Breast epithelium (tissue), 4 donors: ENCODE results near the gene AJUBA. TPM values are rescaled to one million over a fixed set of nuclear protein-coding genes. Genes with fewer than 3 reads are reported as not detected.

Source experiments
- DNase-seq, 2 donors: peaks; one replicate each; pipeline ENCODE4 v3.0.0-alpha.2; 2019; ENCODE audit warnings: low spot score in 2 of 2
- H3K27ac ChIP-seq, 2 donors: fragments of 200-600 bp; sonication (generic) in 1 of 2; one replicate each; pipeline ENCODE4 v1.5.1; 2016 to 2019; ENCODE audit warnings: mild to moderate bottlenecking in 1 of 2
- H3K27me3 ChIP-seq, 2 donors: fragments of 200-600 bp; sonication (generic) in 1 of 2; one replicate each; pipeline versions ENCODE4 v1.5.1 to v1.6.0; 2017 to 2019; ENCODE audit warnings: control low read depth in 1 of 2, mild to moderate bottlenecking in 1 of 2
- H3K36me3 ChIP-seq: fragments of 200-600 bp; one replicate; pipeline ENCODE4 v1.5.1; 2019
- H3K4me1 ChIP-seq, 2 donors: fragments of 200-600 bp; sonication (generic); one replicate each; pipeline ENCODE4 v1.5.1; 2016 to 2019; ENCODE audit warnings: control low read depth in 1 of 2
- H3K4me3 ChIP-seq, 3 donors: fragments of 200-600 bp; sonication (generic); 1 replicate in 2 of 3; 2 replicates in 1 of 3; pipeline ENCODE4 v1.5.1; 2016 to 2019; ENCODE audit warnings: mild to moderate bottlenecking in 3 of 3, moderate library complexity in 2 of 3
- H3K9me3 ChIP-seq, 2 donors: fragments of 200-600 bp; sonication (generic) in 1 of 2; one replicate each; pipeline ENCODE4 v1.5.1; 2016 to 2019; ENCODE audit warnings: control low read depth in 1 of 2
- POLR2A ChIP-seq: fragments of 450-650 bp; IDR thresholded peaks from one replicate; pipeline ENCODE4 v1.6.1; 2016; ENCODE audit warnings: antibody characterized with exemption, mild to moderate bottlenecking, moderate library complexity
- POLR2AphosphoS5 ChIP-seq, 3 donors: sonication (generic); formaldehyde crosslinking; IDR thresholded peaks; one replicate each; pipeline ENCODE4 v1.6.1; 2017; ENCODE audit warnings: antibody characterized with exemption in 3 of 3
- intact Hi-C: fragments of 100-400 bp; cut with DNase I; formaldehyde crosslinking; loops from one replicate; pipeline ENCODE4 v1.15.1; 2023; ENCODE audit warnings: low total_unique reads
- total RNA-seq, 3 donors: library from RNA; depleted of rRNA; stranded (reverse); fragments of >200 nt; gene quantifications; one replicate each; pipeline ENCODE4 v1.1.0, GENCODE V29; 2016
- TF ChIP-seq, protein P1 (sequence below), 3 donors: fragments of 450-650 bp; IDR thresholded peaks; one replicate each; pipeline ENCODE4 v1.5.1; 2016 to 2017; ENCODE audit warnings: antibody characterized with exemption in 3 of 3, mild to moderate bottlenecking in 3 of 3, moderate library complexity in 3 of 3

AJUBA gene
- total RNA-seq, 3 donors from 2014 or later = 3.2 to 24.0 (median 18.7) TPM

DNA sequence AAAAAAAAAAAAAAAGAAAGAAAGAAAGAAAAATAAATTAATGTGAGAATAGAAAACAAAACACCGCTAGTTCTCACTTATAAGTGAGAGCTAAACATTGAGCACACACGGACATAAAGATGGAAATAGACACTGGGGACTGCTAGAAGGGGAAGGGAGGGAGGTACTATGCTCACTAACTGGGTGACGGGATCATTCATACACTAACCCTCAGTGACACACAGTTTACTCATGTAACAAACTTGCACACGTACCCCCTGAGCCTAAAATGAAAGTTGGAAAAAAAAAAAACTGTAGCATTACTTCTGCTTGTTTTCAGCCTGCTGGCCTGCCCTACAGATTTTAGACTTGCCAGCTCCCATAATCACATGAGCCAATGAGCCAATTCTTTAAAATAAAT, 42.7 kb downstream of the AJUBA start:
- Histone ChIP-seq H3K4me1 (no peaks in the 10 kb centered on the region), H3K27me3 (no peaks in the 10 kb centered on the region), H3K9me3 (no peaks in the 10 kb centered on the region), H3K27ac (no peak overlapping the region), H3K36me3 (no peaks in the 10 kb centered on the region), H3K4me3 (no peak overlapping the region)
- intact Hi-C loops = loop anchor here (5.0 kb wide), 1 partner anchor 77 kb away; no protein-coding TSS in a partner anchor
- TF ChIP-seq POLR2A (no peak), POLR2AphosphoS5 (IDR thresholded peaks at IDR 0.05) (no peak)
- DNase-seq = no peak

DNA sequence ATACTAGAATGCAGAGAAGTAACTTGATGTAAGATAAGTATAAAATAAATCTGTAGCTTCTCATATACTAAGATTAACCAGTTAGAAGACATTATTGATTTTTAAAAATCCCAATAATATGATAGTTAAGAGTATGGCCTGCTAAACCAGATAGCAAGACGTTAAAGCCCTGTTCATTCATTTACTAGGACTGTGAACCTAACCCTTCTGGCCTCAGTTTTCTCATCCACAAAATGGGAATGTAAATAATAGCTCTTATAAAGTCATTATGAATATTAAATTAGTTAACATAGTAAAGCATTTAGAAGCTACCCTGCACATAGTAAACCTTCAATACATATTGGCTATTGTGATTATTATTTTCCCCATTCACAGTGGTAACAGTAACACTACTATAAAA, 47.2 kb downstream of the AJUBA start:
- no peak overlapping the region for H3K4me3 ChIP-seq
- H3K27me3 ChIP-seq = no peaks in the 10 kb centered on the region
- H3K27ac ChIP-seq = no peak overlapping the region
- H3K9me3 ChIP-seq = no peaks in the 10 kb centered on the region
- no peaks in the 10 kb centered on the region for H3K4me1 ChIP-seq
- H3K36me3 ChIP-seq = no peaks in the 10 kb centered on the region
- TF ChIP-seq, protein P1, sequence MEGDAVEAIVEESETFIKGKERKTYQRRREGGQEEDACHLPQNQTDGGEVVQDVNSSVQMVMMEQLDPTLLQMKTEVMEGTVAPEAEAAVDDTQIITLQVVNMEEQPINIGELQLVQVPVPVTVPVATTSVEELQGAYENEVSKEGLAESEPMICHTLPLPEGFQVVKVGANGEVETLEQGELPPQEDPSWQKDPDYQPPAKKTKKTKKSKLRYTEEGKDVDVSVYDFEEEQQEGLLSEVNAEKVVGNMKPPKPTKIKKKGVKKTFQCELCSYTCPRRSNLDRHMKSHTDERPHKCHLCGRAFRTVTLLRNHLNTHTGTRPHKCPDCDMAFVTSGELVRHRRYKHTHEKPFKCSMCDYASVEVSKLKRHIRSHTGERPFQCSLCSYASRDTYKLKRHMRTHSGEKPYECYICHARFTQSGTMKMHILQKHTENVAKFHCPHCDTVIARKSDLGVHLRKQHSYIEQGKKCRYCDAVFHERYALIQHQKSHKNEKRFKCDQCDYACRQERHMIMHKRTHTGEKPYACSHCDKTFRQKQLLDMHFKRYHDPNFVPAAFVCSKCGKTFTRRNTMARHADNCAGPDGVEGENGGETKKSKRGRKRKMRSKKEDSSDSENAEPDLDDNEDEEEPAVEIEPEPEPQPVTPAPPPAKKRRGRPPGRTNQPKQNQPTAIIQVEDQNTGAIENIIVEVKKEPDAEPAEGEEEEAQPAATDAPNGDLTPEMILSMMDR (IDR thresholded peaks at IDR 0.05) = no peak
- TF ChIP-seq POLR2AphosphoS5 (IDR thresholded peaks at IDR 0.05) (no peak), POLR2A (no peak)
- DNase-seq = no peak
- intact Hi-C loops = loop anchor here (5.0 kb wide), 1 partner anchor 73 kb away; no protein-coding TSS in a partner anchor

DNA sequence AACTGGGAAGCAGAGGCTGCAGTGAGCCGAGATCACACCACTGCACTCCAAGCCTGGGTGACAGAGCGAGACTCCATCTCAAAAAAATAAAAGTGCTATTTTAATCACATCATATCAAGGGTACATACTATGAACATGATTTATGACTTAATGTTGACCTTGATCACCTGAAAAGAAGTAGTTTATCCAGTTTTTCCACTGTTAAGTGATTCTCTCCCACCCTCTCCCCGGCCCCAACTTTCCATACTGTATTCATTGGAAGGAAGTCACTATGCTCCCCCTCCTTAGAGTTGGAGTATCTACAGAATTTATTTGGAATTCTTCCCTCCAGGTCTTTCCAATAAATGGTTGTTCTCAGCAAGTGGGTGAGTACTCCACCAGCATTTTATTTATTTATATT, 50.2 kb downstream of the AJUBA start:
- intact Hi-C loops = loop anchor here (5.0 kb wide), 1 partner anchor 1190 kb away; no protein-coding TSS in a partner anchor
- DNase-seq = no peak
- no peak for TF ChIP-seq POLR2A
- no peak for TF ChIP-seq POLR2AphosphoS5 (IDR thresholded peaks at IDR 0.05)
- TF ChIP-seq, protein P1 (IDR thresholded peaks at IDR 0.05) = no peak
- H3K27me3 ChIP-seq = no peaks in the 10 kb centered on the region
- no peak overlapping the region for H3K27ac ChIP-seq
- no peaks in the 10 kb centered on the region for H3K9me3 ChIP-seq
- H3K36me3 ChIP-seq = no peaks in the 10 kb centered on the region
- H3K4me3 ChIP-seq = no peak overlapping the region
- peaks cover 3 to 11% of the 10 kb centered on the region in 2 donors for H3K4me1 ChIP-seq

DNA sequence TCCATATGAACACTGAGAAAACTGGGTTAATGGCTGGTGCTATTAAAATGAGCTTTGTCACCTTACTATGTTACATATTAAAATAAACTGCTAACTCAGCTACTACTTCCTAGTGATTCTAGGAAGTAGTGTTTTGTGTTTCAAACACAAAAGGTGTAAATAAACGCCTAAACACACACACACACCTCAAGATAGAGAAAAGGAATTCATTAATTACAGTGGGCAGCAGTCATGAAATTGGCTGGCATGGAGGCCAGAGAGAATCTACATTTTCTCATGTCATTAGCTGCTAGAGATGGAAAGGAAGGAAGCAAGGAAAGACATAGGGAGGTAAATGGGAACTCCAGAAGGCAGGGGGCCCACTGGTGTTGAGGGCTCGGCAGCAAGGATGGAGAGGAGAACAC, 52.4 kb downstream of the AJUBA start:
- Histone ChIP-seq H3K27ac (peak overlapping the region; percentile 95 to 97), H3K4me3 (peak overlapping the region; percentile 72 to 95 (median 93)), H3K27me3 (no peaks in the 10 kb centered on the region), H3K9me3 (no peaks in the 10 kb centered on the region), H3K4me1 (peaks cover 3 to 11% of the 10 kb centered on the region in 2 donors), H3K36me3 (peaks cover 3% of the 10 kb centered on the region)
- TF ChIP-seq POLR2A (no peak), POLR2AphosphoS5 (IDR thresholded peaks at IDR 0.05) (no peak)
- TF ChIP-seq, protein P1 (IDR thresholded peaks at IDR 0.05) = no peak
- intact Hi-C loops = loop anchor here (5.0 kb wide), 1 partner anchor 1192 kb away; no protein-coding TSS in a partner anchor
- no peak for DNase-seq

GRCh38 chr14:22929104-22929960, 53.0 kb downstream of the AJUBA start, which contains the start of gene PRMT5:
TSS of gene PRMT5 (minus strand) at chr14:22929376. CDS start at chr14:22929361, 15 bp downstream.
- intact Hi-C loops = no loop called here
- peak; percentile 99 to 100 for DNase-seq
- peaks cover 3 to 11% of the 10 kb centered on the region in 2 donors for H3K4me1 ChIP-seq
- H3K36me3 ChIP-seq = peaks cover 3% of the 10 kb centered on the region
- peak within 1 kb of the TSS; percentile 72 to 95 (median 93) for H3K4me3 ChIP-seq
- no peaks in the 10 kb centered on the region for H3K9me3 ChIP-seq
- TF ChIP-seq POLR2A (peak; percentile 94), POLR2AphosphoS5 (IDR thresholded peaks at IDR 0.05) (peak; percentile 93 to 95 (median 94))
- TF ChIP-seq, protein P1 (IDR thresholded peaks at IDR 0.05) = peak in 1 of 3 donors; percentile 31
- peak within 1 kb of the TSS; percentile 95 to 97 for H3K27ac ChIP-seq
- H3K27me3 ChIP-seq = no peaks in the 10 kb centered on the region
